ENCODE measurements around the gene HDAC4.

GRCh38 chr2:239072786-239073185, 328.0 kb downstream of the HDAC4 start:
- TF ChIP-seq CTCF (conservative IDR thresholded peaks at IDR 0.05; ENCODE audit: low read depth in 2 of 2), result no peak
- TF ChIP-seq, protein P1, sequence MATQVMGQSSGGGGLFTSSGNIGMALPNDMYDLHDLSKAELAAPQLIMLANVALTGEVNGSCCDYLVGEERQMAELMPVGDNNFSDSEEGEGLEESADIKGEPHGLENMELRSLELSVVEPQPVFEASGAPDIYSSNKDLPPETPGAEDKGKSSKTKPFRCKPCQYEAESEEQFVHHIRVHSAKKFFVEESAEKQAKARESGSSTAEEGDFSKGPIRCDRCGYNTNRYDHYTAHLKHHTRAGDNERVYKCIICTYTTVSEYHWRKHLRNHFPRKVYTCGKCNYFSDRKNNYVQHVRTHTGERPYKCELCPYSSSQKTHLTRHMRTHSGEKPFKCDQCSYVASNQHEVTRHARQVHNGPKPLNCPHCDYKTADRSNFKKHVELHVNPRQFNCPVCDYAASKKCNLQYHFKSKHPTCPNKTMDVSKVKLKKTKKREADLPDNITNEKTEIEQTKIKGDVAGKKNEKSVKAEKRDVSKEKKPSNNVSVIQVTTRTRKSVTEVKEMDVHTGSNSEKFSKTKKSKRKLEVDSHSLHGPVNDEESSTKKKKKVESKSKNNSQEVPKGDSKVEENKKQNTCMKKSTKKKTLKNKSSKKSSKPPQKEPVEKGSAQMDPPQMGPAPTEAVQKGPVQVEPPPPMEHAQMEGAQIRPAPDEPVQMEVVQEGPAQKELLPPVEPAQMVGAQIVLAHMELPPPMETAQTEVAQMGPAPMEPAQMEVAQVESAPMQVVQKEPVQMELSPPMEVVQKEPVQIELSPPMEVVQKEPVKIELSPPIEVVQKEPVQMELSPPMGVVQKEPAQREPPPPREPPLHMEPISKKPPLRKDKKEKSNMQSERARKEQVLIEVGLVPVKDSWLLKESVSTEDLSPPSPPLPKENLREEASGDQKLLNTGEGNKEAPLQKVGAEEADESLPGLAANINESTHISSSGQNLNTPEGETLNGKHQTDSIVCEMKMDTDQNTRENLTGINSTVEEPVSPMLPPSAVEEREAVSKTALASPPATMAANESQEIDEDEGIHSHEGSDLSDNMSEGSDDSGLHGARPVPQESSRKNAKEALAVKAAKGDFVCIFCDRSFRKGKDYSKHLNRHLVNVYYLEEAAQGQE (IDR thresholded peaks at IDR 0.05; ENCODE audit: unreplicated experiment), result no peak
- no peak for TF ChIP-seq CREB1 (CRISPR knock-in tag; IDR thresholded peaks at IDR 0.05; ENCODE audit: low read depth)

All from GM23338 (cell line).